HepG2 (cell line): ENCODE data around the gene RPE65. TPM values are rescaled to one million over a fixed set of nuclear protein-coding genes. Genes with fewer than 3 reads are reported as not detected.
A peak's percentile ranks its signal among the peaks of the same experiment; 100 is the strongest.

Experiments used
- ARID5B ChIP-seq: IDR thresholded peaks from 2 replicates; pipeline ENCODE4 v1.4.0; 2020; ENCODE audit warnings: mild to moderate bottlenecking, missing genetic modification reagents
- BCLAF1 ChIP-seq: fragments of 450-650 bp; IDR thresholded peaks from 2 replicates; pipeline ENCODE4 v1.6.1; 2017; ENCODE audit warnings: mild to moderate bottlenecking
- HNF4A ChIP-seq: sonication (generic); formaldehyde crosslinking; IDR thresholded peaks from 2 replicates; pipeline ENCODE4 v1.4.0; 2020; ENCODE audit warnings: missing genetic modification reagents
- IRF9 ChIP-seq: sonication (generic); formaldehyde crosslinking; IDR thresholded peaks from 2 replicates; pipeline ENCODE4 v1.8.0; 2022; ENCODE audit warnings: missing genetic modification reagents, mild to moderate bottlenecking, borderline replicate concordance
- KLF11 ChIP-seq: IDR thresholded peaks from 2 replicates; pipeline ENCODE4 v1.6.1; 2016; ENCODE audit warnings: missing compliant biosample characterization
- RAD51 ChIP-seq: fragments of 450-650 bp; IDR thresholded peaks from 2 replicates; pipeline ENCODE4 v1.6.1; 2016; ENCODE audit warnings: borderline replicate concordance
- REST ChIP-seq, 2 experiments: IDR thresholded peaks; 2 replicates each; pipeline ENCODE4 v1.6.1; 2011 to 2012; ENCODE audit warnings: low read length in 2 of 2, borderline replicate concordance in 1 of 2, low read depth in 1 of 2, mild to moderate bottlenecking in 1 of 2, moderate library complexity in 1 of 2
- SRSF4 ChIP-seq: fragments of 200-400 bp; formaldehyde crosslinking; IDR thresholded peaks from one replicate; pipeline ENCODE4 v1.6.1; 2018; ENCODE audit warnings: mild to moderate bottlenecking, low read depth, low read length, moderate library complexity; ENCODE audit not compliant: poor library complexity, severe bottlenecking
- TFDP2 ChIP-seq: sonication (generic); formaldehyde crosslinking; IDR thresholded peaks from 2 replicates; pipeline ENCODE4 v1.4.0; 2020; ENCODE audit warnings: missing genetic modification reagents
- ZFP62 ChIP-seq: sonication (generic); formaldehyde crosslinking; IDR thresholded peaks from 2 replicates; pipeline ENCODE4 v1.4.0; 2020; ENCODE audit warnings: missing genetic modification reagents
- ZNF574 ChIP-seq: sonication (generic); formaldehyde crosslinking; IDR thresholded peaks from 2 replicates; pipeline ENCODE4 v1.4.0; 2020; ENCODE audit warnings: missing genetic modification reagents
- ZSCAN9 ChIP-seq: IDR thresholded peaks from 2 replicates; pipeline ENCODE4 v1.6.1; 2016; ENCODE audit warnings: borderline replicate concordance
- polyA plus RNA-seq, 8 experiments: library from polyadenylated mRNA; depleted of rRNA in 3 of 8; stranded (reverse) in 7 of 8; unstranded in 1 of 8; fragments of >200 nt; fragmentation: Illumina TruSeq in 4 of 8; extraction: Trizol in 4 of 8; gene quantifications; 2 replicates each; pipeline versions ENCODE4 v1.2.1 to v1.2.3, GENCODE V29; 2011 to 2016; ENCODE audit warnings: low read depth in 4 of 8, missing spikeins in 1 of 8, mixed read lengths in 1 of 8; ENCODE audit not compliant: insufficient read depth in 1 of 8
- total RNA-seq, 5 experiments: library from RNA; depleted of rRNA; stranded (reverse); fragments of >200 nt; fragmentation: Illumina TruSeq; extraction: Trizol; gene quantifications; 2 replicates each; pipeline ENCODE4 v1.2.3, GENCODE V29; 2016; ENCODE audit warnings: low read depth in 1 of 5

The RPE65 gene
- total and polyA plus RNA-seq, 2 of the 13 experiments (the other 11 are each of a cell fraction or from before 2014, with no cell fraction given), result not detected

- TF ChIP-seq IRF9 (CRISPR knock-in tag), result no peak
- TF ChIP-seq ZSCAN9 (CRISPR knock-in tag), result 0 out of 2 replicates have a peak, but pooled peaks have one; percentile 12
- TF ChIP-seq ZFP62 (CRISPR knock-in tag), result no peak
- peak; percentile 97 for TF ChIP-seq RAD51
- TF ChIP-seq TFDP2, result peak; percentile 98
- peak; percentile 25; the same call in 1 of the 2 replicates for TF ChIP-seq ARID5B (CRISPR knock-in tag)
- TF ChIP-seq SRSF4, result no peak
- 0 out of 2 replicates have a peak, but pooled peaks have one; percentile 51 for TF ChIP-seq KLF11
- TF ChIP-seq HNF4A (CRISPR knock-in tag), result no peak
- TF ChIP-seq BCLAF1, result no peak
- no peak for TF ChIP-seq REST (IDR thresholded peaks at IDR 0.05; ENCODE audit: borderline replicate concordance in 1 of 2, low read depth in 1 of 2, low read length in 2 of 2)
- peak; percentile 57 for TF ChIP-seq ZNF574 (CRISPR knock-in tag)
Observed at GRCh38 chr1:68496680-68497357, 47.1 kb upstream of the RPE65 start, which contains the start of gene DEPDC1 (continued).
